ENCODE measurements around the gene IFNA7.
"Not testable (repeated sequence)": the region's sequence is repeated elsewhere in the genome, so short reads cannot be mapped to it uniquely, and the experiment has no call there.

The IFNA7 gene

GRCh38 chr9:21228122-21228521, 26.1 kb upstream of the IFNA7 start, which contains the start of gene IFNA17:
Gene IFNA17, minus strand, starts transcription at chr9:21228222. Its CDS starts 49 bp downstream, at chr9:21228173.
- no peak for TF ChIP-seq Cebpa-rat (IDR thresholded peaks at IDR 0.05)
- Histone ChIP-seq H3K36me3 (no peaks in the 10 kb centered on the region), H4K20me1 (no peaks in the 10 kb centered on the region), H3K4me1 (no peaks in the 10 kb centered on the region), H3K4me3 (no peak within 1 kb of the TSS), H3K27me3 (no peaks in the 10 kb centered on the region), H3K27ac (no peak within 1 kb of the TSS), H3K9ac (no peak within 1 kb of the TSS), H3K4me2 (no peak within 1 kb of the TSS), H3K9me3 (replicated peaks in 1 of 11) (no peaks in the 10 kb centered on the region)

DNA sequence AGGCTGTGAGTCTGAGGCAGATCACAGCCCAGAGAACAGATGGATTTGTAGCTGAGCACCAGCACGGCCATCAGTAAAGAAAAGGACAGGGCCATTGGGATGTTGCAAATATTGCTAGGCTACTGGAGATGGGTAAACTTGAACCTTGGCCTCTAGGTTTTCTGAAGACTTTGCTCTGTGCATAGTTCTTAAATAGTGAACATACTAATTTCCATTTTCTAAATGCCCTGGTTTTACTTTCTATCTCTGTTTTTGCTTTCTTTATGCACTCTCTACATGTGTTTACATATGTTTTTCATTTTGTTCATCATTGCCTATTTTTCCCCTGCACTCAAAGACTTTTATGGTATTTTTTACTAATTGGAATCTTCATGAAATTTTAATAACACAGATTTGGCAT, 15.2 kb upstream of the IFNA7 start, which contains the start of gene IFNA16:
Gene IFNA16, minus strand, starts transcription at position 101 of the 400 bp plus-strand sequence. Its CDS starts 6 bp downstream, at position 95.
- not testable (repeated sequence) for H3K27ac ChIP-seq; H3K4me3 ChIP-seq; H3K4me2 ChIP-seq; H4K20me1 ChIP-seq; H3K36me3 ChIP-seq; H3K27me3 ChIP-seq; H3K9ac ChIP-seq; H3K9me3 ChIP-seq (replicated peaks in 1 of 11)
- peaks cover 0 to 11% (median 0%) of the 10 kb centered on the region in 10 experiments; a peak in 1 of 20 replicates for H3K4me1 ChIP-seq

- H3K9ac ChIP-seq; H3K4me3 ChIP-seq; H3K27me3 ChIP-seq; H3K36me3 ChIP-seq; H4K20me1 ChIP-seq; H3K9me3 ChIP-seq (replicated peaks in 1 of 11); H3K27ac ChIP-seq: not testable (repeated sequence)
- Histone ChIP-seq H3K4me1 (peaks cover 0 to 11% (median 0%) of the 10 kb centered on the region in 10 experiments; a peak in 1 of 20 replicates), H3K4me2 (peak overlapping the region in 2 of 11 experiments; percentile 17 to 53; a peak in 3 of 22 replicates)
These were observed 11.7 kb upstream of the IFNA7 start for GRCh38 chr9:21213411-21214326.

DNA sequence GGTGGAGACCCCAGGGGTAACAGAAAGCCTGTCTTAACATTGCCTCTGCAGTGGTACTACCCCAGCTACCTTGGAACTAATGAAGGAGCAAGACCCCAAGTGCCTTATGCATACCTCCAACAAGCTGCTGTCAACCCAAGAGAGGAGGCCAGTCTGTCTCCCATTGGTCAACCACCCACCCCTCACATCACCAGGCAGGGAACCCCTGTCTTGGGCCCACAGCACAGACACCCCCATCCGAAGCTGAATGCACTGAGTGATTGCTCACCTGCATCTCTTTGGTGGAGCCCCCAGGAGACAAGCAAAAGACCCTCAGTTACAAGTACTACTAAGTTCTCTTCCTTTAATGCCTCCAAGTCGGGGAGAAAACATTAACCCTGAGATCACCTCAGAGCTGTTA, 10.2 kb upstream of the IFNA7 start:
- H3K9ac ChIP-seq; H4K20me1 ChIP-seq; H3K27me3 ChIP-seq; H3K36me3 ChIP-seq; H3K9me3 ChIP-seq (replicated peaks in 1 of 11); H3K27ac ChIP-seq; H3K4me3 ChIP-seq; H3K4me2 ChIP-seq: not testable (repeated sequence)
- H3K4me1 ChIP-seq = peaks cover 0 to 11% (median 0%) of the 10 kb centered on the region in 10 experiments; a peak in 1 of 20 replicates

DNA sequence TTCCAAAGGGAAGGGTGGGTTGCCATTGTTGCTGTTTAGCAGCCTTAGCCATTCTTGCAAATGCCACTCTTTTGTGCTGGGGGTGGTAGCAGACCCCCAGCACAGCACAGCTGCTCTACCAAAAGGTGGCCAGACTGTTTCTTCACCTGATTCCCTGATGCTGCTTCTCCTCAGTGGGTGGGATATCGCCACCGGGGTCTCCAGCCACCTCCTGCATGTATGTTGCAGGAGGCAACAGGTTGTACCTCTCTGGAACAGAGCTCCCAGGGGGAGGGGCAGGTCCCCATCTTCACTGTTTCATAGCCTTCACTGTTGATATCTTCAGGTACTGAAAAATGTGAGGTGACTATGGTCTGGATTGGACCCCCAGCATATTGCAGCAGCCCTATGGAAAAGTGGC, 8.8 kb upstream of the IFNA7 start:
- H3K27ac ChIP-seq; H3K9ac ChIP-seq; H3K36me3 ChIP-seq; H4K20me1 ChIP-seq; H3K27me3 ChIP-seq; H3K4me2 ChIP-seq; H3K4me3 ChIP-seq; H3K9me3 ChIP-seq (replicated peaks in 1 of 11): not testable (repeated sequence)
- peaks cover 0 to 11% (median 0%) of the 10 kb centered on the region in 10 experiments; a peak in 1 of 20 replicates for H3K4me1 ChIP-seq

- no peak for TF ChIP-seq Cebpa-rat (IDR thresholded peaks at IDR 0.05)
- Histone ChIP-seq H3K4me3 (no peak overlapping the region), H3K9me3 (replicated peaks in 1 of 11) (no peaks in the 10 kb centered on the region), H3K27ac (no peak overlapping the region), H4K20me1 (no peaks in the 10 kb centered on the region), H3K4me1 (peaks cover 0 to 11% (median 0%) of the 10 kb centered on the region in 10 experiments; a peak in 1 of 20 replicates), H3K4me2 (no peak overlapping the region), H3K36me3 (no peaks in the 10 kb centered on the region), H3K27me3 (no peaks in the 10 kb centered on the region), H3K9ac (no peak overlapping the region)
These were observed 8.3 kb upstream of the IFNA7 start for GRCh38 chr9:21210311-21210710.

DNA sequence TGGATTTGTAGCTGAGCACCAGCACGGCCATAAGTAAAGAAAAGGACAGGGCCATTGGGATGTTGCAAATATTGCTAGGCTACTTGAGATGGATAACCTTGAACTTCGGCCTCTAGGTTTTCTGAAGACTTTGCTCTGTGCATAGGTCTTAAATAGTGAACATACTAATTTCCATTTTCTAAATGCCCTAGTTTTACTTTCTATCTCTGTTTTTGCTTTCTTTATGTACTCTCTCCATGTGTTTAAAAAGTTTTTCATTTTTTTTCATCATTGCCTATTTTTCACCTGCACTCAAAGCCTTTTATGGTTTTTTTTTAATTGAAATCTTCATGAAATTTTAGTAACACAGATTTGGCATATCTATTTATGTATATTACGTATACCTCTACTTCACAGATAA, 5.0 kb upstream of the IFNA7 start, which contains the start of gene IFNA10:
Gene IFNA10, minus strand, starts transcription at position 101 of the 400 bp plus-strand sequence. Its CDS starts 46 bp downstream, at position 55.
- not testable (repeated sequence) for H3K4me1 ChIP-seq, H3K4me2 ChIP-seq, H3K4me3 ChIP-seq

DNA sequence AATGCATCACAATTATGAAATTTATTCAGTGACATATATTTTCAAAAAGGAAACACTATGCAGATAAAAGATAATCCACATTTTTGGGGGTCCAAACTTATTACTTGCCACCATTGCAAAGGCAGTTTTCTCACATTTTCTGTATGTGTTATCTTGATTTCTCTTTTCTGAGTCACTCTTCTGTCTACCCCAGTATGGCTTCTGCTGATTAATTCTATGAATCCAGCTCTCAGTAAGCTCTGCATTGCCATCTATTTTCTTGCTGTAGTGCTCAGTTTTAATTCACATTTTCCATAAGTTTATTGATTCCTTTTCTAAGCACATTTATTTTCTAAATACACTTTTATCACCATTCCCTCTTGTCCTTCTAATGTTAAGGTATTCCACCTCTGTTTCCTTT, 3.2 kb upstream of the IFNA7 start:
- no peaks in the 10 kb centered on the region for H4K20me1 ChIP-seq
- no peak overlapping the region for H3K9ac ChIP-seq
- H3K36me3 ChIP-seq = no peaks in the 10 kb centered on the region
- no peak overlapping the region for H3K4me2 ChIP-seq
- no peak overlapping the region for H3K4me3 ChIP-seq
- peaks cover 0 to 9% (median 4%) of the 10 kb centered on the region in 11 experiments; a peak in 6 of 22 replicates for H3K9me3 ChIP-seq (replicated peaks in 1 of 11)
- TF ChIP-seq Cebpa-rat (IDR thresholded peaks at IDR 0.05) = no peak
- no peaks in the 10 kb centered on the region for H3K4me1 ChIP-seq
- no peak overlapping the region for H3K27ac ChIP-seq
- H3K27me3 ChIP-seq = no peaks in the 10 kb centered on the region

More for the DNA sequence above, 5.0 kb upstream of the IFNA7 start, which contains the start of gene IFNA10:
- H3K9ac ChIP-seq; H3K27me3 ChIP-seq; H3K36me3 ChIP-seq; H4K20me1 ChIP-seq; H3K27ac ChIP-seq; H3K9me3 ChIP-seq (replicated peaks in 1 of 11): not testable (repeated sequence)

- Histone ChIP-seq H3K4me2 (peak overlapping the region in 5 of 11 experiments; percentile 19 to 64 (median 48); a peak in 9 of 22 replicates), H3K4me3 (0 out of 20 replicates have a peak overlapping the region, but pooled peaks of 1 of the 10 experiments have one; percentile 8)
- not testable (repeated sequence) for H3K9me3 ChIP-seq (replicated peaks in 1 of 11); H3K36me3 ChIP-seq; H3K4me1 ChIP-seq; H3K27ac ChIP-seq; H3K27me3 ChIP-seq; H3K9ac ChIP-seq; H4K20me1 ChIP-seq
These were observed 6.9 kb downstream of the IFNA7 start for GRCh38 chr9:21194867-21195776.

- not testable (repeated sequence) for H3K4me3 ChIP-seq; H3K9ac ChIP-seq; H3K27me3 ChIP-seq; H3K4me1 ChIP-seq; H3K36me3 ChIP-seq; H3K4me2 ChIP-seq; H3K27ac ChIP-seq; H4K20me1 ChIP-seq; H3K9me3 ChIP-seq (replicated peaks in 1 of 11)
These were observed 14.5 kb downstream of the IFNA7 start, which contains the start of gene IFNA4 for GRCh38 chr9:21187487-21187886. Gene IFNA4, minus strand, starts transcription at chr9:21187587. Its CDS starts 56 bp downstream, at chr9:21187531.

- H3K4me1 ChIP-seq; H3K27me3 ChIP-seq; H3K9me3 ChIP-seq (replicated peaks in 1 of 11); H3K4me2 ChIP-seq; H3K36me3 ChIP-seq; H4K20me1 ChIP-seq; H3K9ac ChIP-seq; H3K4me3 ChIP-seq; H3K27ac ChIP-seq: not testable (repeated sequence)
These were observed 18.9 kb downstream of the IFNA7 start for GRCh38 chr9:21182810-21183736.

Measured in BLaER1 treated with 17β-estradiol and CSF1 and Interleukin-3, amounts not matched to agents 10 nM and 100 nM (cell line).